H1 (cell line): ENCODE data around the gene STK33.

Experiments
- ATF3 ChIP-seq: IDR thresholded peaks from 2 replicates; pipeline ENCODE4 v1.6.1; 2011; ENCODE audit warnings: low read depth, mild to moderate bottlenecking, low read length; ENCODE audit not compliant: insufficient read depth
- CEBPB ChIP-seq: IDR thresholded peaks from 2 replicates; pipeline ENCODE4 v1.6.1; 2012; ENCODE audit warnings: low read depth, low read length
- CTCF ChIP-seq, 3 experiments: IDR thresholded peaks; 1 replicate in 2 of 3; 2 replicates in 1 of 3; pipeline versions ENCODE4 v1.5.1 to v1.6.1; 2011; ENCODE audit warnings: low read length in 3 of 3, mild to moderate bottlenecking in 3 of 3, inconsistent platforms in 2 of 3, low read depth in 1 of 3, moderate library complexity in 1 of 3; ENCODE audit not compliant: insufficient read depth in 1 of 3; ENCODE audit errors: control extremely low read depth in 1 of 3
- GABPA ChIP-seq: IDR thresholded peaks from 2 replicates; pipeline ENCODE4 v1.6.1; 2011; ENCODE audit warnings: mild to moderate bottlenecking, low read length, moderate library complexity, borderline replicate concordance; ENCODE audit not compliant: insufficient read depth
- MAX ChIP-seq: IDR thresholded peaks from 2 replicates; pipeline ENCODE4 v1.6.1; 2012; ENCODE audit warnings: inconsistent platforms
- POLR2A ChIP-seq, 2 experiments: IDR thresholded peaks; 1 replicate in 1 of 2; 2 replicates in 1 of 2; pipeline ENCODE4 v1.6.1; 2011; ENCODE audit warnings: low read depth in 2 of 2, low read length in 2 of 2, mild to moderate bottlenecking in 2 of 2; ENCODE audit errors: control extremely low read depth in 1 of 2
- USF2 ChIP-seq: IDR thresholded peaks from 2 replicates; pipeline ENCODE4 v1.6.1; 2011; ENCODE audit warnings: low read length, improper control_type of control experiment
- ZNF274 ChIP-seq: IDR thresholded peaks from 2 replicates; pipeline ENCODE4 v1.7.0; 2012; ENCODE audit warnings: low read length, borderline replicate concordance; ENCODE audit errors: extremely low read depth

GRCh38 chr11:8614497-8614896 is 20.5 kb upstream of the STK33 start:
- TF ChIP-seq USF2 (no peak), CTCF (IDR thresholded peaks at IDR 0.05; ENCODE audit: control extremely low read depth in 1 of 3, insufficient read depth in 1 of 3, low read depth in 1 of 3, low read length in 3 of 3) (no peak), GABPA (no peak), MAX (no peak), CEBPB (no peak), ZNF274 (no peak), ATF3 (no peak), POLR2A (IDR thresholded peaks at IDR 0.05; ENCODE audit: control extremely low read depth in 1 of 2, low read depth in 2 of 2, low read length in 2 of 2) (no peak)
